KG1 (cell line): Measurements from ENCODE around the gene RNU6-9.

Experiments used
- DNase-seq: peaks from one replicate; lab custom pipeline; 2025; lab: John Stamatoyannopoulos, UW

RNU6-9 gene

DNA sequence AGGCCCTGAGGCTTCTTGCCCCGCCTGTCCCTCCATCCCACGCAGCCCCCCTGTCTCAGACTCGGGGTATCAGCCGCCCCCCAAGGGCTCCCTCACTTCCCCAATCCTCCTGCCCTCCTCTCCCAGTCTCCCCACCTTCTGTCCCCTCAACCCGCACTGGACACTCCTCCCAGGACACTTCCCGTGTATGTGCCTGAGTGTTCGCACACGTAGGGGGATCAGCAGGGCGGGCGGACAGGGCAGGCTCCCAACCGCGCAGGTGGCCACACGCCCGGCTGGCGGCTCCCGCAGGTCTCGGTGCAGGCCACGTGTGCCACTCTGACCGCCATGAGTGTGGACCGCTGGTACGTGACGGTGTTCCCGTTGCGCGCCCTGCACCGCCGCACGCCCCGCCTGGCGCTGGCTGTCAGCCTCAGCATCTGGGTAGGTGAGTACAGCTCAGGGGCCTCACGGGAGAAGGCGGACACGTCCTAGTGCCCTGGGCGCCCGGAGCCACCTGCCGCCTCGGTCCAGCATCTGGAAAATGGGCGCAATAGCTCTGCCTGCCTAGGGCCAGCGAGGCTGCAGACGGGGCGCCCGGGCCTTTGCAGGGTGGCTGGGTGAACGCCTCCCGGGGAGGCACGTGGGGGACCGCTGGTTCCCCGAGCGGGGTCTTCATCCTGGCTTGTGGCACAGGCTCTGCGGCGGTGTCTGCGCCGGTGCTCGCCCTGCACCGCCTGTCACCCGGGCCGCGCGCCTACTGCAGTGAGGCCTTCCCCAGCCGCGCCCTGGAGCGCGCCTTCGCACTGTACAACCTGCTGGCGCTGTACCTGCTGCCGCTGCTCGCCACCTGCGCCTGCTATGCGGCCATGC lies 26.1 kb downstream of the RNU6-9 start:
- DNase-seq: no peak

DNA sequence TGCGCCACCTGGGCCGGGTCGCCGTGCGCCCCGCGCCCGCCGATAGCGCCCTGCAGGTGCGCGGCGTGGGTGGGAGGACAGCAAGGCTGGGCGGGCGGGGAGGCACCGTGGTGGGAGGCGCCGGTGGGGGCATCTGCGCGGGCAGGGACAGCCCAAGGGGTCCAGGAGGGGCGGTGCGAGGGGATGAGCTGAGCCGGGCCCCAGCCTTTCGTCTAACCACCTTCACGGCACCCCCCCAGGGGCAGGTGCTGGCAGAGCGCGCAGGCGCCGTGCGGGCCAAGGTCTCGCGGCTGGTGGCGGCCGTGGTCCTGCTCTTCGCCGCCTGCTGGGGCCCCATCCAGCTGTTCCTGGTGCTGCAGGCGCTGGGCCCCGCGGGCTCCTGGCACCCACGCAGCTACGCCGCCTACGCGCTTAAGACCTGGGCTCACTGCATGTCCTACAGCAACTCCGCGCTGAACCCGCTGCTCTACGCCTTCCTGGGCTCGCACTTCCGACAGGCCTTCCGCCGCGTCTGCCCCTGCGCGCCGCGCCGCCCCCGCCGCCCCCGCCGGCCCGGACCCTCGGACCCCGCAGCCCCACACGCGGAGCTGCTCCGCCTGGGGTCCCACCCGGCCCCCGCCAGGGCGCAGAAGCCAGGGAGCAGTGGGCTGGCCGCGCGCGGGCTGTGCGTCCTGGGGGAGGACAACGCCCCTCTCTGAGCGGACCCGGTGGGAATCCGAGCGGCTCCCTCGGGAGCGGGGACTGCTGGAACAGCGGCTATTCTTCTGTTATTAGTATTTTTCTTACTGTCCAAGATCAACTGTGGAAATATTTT lies 27.0 kb downstream of the RNU6-9 start:
- no peak for DNase-seq

DNA sequence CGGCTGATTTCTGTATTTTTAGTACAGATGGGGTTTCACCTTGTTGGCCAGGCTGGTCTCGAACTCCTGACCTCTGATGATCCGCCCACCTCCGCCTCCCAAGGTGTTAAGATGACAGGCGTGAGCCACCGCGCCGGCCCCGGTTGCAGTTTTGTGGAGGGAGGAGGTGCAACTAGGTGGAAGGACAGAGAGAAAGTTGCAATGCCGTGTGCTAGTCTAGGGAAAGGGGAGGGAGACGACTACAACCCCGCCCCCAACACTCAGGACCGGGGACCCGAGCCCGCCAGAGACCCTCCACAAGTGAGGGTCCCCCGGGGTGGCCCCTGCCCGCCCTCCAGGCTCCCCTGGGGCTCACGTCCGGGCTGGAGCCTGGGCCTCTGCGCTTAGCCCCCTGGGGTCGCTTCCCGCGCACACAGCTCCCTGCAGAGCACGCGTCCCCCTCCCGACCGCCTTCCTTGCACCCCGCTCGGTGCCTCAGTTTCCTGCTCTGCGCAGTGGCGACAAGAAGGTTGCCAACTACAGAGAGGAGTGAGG lies 31.3 kb downstream of the RNU6-9 start:
- DNase-seq: no peak

DNA sequence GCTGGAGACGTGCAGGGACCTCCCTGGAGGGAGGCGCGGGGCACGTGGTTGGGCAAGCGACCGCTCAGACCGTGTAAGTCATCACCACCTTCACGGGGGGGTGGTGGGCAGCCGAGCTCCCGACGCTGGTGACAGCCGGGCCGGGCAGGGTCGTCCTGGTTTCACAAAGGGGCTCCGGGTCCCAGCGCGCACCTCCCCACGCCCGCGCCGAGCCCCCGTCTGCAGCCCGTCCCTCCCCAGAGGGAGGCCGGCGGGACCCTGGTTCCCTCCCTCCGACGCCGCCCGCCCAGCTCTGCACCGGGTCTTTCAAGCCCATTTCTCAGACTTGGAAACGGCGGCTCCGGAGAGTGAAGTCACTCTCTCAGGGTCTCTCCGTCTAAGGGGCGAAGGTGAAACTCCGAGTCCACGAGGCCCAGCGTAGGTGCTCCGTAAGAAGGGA lies 31.8 kb downstream of the RNU6-9 start:
- peak; percentile 94 for DNase-seq

DNA sequence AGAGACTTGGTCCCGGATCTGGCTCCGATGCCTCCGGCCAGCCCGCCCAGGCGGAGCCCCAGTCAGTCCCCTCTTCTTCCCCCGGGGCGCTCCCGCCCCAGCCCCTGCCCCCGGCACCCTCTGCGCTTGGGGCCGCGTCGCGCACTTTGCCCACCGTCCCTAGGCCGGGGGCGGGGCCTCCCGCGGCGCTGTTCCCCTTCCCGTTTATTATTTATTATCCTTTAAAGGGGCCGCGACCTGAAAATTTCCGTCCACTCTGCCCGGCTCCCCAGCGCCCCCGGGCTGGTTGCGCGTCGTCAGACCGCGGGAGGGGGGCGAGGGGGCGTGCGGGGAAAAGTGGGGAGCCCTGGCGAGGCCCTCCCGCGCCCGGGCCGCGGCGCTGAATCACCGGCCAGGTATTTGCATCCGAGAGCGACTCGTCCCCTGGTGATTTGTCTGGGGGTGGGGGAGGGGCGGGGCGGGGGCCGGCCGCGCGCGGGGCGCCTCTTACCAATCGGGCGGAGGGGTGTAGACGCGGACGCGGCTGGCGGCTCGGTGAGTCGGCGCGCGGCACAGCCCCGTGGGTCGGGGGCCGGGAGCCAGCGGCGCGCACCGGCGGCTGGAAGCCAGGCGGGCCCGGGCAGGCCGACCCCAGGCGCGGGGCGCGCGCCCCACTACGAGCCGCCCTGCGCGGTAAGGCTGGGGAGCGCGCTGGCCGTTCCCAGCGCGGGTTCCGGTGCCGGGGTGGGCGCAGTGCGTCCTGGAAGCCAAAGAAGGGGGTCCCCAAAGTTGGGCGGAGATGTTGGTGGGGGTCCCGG lies 32.4 kb downstream of the RNU6-9 start, which contains the start of gene ARID3A:
ARID3A (plus strand) TSS at position 510 of the 797 bp plus-strand sequence. CDS start 3,494 bp downstream, outside the sequence.
- DNase-seq: peak; percentile 94

GRCh38 chr19:926323-926588 lies 33.0 kb downstream of the RNU6-9 start:
- no peak for DNase-seq

DNA sequence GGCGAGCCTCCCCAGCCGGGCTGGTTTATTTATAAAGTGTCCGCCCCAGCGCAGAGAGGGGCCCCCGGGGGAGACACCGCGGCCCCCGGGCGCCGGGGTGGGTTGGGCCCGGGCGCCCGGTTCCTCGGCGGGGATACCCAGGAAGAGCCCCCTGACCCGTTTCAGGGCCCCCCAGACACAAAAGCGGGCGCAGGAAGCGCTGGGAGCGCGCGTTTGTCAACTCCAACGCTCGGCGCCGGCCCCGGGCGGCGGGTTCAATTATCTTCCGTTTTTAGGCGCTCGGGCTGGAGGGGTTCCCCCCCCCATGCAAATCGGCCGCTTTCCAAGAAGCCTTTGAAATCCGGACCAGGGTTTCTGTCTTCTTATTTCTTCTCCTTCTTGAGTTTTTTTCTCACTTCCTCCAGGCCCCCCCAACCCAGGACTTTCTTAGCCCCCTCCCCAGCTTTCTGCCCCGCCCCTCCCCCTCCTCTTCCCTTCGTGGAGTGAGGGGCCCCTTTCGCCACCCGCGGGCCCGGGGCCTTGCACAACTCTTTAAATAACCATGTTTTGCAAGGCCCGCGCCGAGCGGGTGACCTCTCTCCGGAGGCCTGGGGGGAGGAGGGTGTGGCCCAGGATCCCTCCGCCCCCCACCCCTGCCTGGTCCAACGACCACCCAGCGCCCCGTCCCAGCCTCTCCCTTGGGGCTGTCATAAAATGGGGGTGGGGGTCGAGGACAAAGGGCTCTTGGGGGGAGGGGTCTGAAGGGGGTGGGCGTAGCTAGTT lies 33.5 kb downstream of the RNU6-9 start:
- peak; percentile 34 for DNase-seq

DNA sequence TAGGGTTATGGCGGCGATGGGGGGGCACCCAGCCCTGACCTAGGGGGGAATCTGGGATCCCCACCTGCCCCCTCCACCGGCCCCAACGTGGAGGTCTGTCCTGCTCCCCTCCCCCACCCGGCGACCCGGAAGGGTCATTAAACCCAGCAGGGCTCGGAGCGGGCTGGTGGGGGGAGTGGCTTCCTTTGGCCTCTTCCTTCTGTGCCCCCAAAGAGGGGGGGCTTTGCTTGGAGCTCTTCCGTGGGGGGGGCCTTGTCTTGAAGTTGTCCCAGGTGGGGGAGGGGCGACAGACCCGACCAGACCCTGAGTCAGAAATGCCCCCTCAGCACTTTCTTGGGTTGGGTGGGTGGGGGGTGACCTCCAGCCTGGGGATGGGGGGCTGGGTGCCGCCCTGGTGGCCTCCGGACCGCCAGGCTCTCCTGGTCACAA lies 34.1 kb downstream of the RNU6-9 start:
- no peak for DNase-seq

DNA sequence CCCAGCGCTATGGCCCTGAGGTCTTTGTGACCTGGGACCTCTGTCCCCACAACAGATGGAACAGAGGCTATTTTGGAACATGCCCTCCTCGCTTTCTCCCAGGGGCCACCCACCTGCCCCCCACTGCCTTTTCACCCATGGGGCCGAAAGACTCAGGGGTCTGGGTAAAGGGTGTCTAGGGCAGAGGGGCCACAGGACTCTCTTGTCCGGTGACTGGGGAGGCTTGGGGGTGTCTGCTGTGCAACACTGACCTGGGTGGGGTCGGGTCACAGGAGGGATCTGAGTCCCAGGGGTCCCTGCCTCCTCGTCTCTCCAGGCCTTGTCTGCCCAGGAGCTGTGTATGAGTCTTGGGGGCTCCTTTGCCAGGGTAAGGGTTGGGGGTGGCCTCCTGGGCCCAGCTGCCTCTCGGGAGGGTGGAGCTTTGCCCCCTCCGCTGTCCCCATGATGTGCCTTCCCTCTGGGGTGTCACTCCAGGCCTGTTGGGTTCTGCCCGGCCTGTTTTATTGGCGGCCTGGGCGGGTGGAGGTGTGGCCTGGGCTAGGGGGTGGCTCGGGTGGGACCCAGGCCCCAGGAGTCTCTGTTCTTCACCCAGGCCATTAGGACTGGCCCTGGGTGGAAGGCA lies 34.6 kb downstream of the RNU6-9 start:
- no peak for DNase-seq

GRCh38 chr19:928471-929202 lies 35.4 kb downstream of the RNU6-9 start:
- no peak for DNase-seq

DNA sequence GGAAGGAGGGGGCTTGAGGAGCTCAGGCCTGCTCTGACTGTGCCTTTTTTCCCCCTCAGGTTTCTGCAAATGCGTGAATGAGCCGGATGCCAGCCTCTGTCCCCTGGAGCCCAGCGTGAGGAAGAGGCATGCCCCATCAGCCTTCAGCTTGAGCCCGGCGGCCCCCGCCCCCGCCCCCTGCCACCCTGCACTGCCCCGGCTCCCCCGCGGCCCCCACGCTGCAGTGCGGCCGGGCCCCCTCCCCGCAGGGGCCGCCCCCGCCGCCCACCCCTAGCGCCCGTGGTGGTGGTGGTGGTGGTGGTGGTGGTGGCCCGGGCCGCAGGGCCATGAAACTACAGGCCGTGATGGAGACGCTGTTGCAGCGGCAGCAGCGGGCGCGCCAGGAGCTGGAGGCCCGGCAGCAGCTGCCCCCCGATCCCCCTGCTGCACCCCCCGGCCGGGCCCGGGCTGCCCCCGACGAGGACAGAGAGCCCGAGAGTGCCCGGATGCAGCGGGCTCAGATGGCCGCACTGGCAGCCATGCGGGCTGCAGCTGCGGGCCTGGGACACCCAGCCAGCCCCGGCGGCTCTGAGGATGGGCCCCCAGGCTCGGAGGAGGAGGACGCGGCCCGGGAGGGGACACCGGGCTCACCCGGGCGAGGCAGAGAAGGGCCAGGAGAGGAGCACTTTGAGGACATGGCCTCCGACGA lies 36.1 kb downstream of the RNU6-9 start:
- no peak for DNase-seq

DNA sequence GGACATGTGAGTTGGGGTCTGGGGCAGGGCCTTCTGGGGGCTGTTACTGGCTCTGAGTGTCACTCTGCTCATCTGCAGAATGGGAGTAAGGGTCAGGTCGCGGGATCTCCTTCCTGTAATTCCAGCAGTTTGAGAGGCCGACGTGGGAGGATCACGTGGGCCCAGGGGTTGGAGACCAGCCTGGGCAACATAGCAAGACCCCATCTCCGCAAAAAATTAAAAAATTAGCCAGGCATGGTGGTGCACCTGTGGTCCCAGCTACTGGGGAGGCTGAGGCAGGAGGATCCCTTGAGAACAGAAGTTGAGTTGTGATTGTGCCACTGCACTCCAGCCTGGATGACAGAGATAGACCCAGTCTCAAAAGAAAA lies 36.6 kb downstream of the RNU6-9 start:
- DNase-seq: no peak

DNA sequence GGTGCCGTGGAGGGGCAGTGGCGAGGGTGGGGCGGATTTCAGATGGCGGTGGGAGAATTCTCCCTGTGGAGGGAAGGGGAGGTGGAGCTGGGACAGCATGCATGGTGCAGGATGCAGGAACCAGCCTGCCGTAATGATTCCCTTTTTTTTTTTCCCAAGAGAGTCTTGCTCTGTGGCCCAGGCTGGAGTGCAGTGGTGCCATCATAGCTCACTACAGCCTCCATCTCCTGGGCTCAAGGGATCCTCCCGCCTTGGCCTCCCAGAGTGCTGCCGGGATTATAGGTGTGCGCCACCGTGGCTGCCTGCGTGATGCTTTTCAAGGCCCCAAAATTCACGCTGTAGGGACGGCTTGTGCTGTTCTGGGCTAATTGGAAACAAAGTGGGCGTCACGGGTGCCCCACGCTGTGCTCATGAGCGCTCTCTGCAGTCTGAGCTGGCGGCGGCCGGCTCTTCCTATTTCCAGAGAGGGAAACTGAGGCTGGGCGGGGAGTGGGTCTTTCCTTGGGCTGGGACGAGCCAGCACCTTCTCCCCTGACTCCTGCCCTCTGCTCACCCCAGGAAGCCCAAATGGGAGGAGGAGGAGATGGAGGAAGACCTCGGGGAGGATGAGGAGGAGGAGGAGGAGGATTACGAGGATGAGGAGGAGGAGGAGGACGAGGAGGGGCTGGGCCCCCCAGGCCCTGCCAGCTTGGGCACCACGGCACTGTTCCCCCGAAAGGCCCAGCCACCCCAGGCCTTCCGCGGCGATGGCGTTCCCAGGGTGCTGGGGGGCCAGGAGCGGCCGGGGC lies 38.8 kb downstream of the RNU6-9 start:
- no peak for DNase-seq

GRCh38 chr19:932648-933552 lies 39.6 kb downstream of the RNU6-9 start:
- no peak for DNase-seq

- DNase-seq: no peak
Measured at GRCh38 chr19:933553-933882, 40.2 kb downstream of the RNU6-9 start.

DNA sequence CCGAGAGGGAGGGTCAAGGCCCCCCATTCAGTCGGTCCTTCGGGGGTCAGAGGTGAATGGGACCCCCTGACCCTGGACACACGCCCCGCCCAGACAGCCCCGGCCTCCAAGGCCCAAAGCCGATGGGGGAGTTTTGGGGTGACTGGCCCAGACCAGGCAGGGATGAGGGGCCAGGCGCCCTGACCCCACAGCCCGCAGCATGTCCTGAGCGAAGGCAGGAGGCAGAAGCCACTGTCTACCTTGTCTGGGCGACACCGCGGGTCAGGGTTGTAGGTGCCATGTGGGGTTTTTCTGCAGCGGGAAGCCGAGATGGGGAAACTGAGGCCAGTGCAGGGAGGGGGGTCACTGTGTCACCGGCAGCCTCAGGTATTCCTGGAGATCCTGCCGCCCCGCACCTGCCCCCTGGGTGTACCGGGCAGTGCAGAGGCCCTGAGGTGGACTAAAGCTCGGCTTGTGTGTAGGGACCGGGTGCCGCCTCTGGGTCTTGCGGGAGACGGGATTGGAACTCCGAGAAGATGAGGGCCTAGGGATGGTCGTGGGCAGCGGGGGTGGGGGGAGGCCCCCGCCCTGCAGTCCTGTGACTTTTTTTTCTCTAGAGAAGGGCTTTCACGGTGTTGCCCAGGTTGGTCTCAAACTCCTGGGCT lies 41.0 kb downstream of the RNU6-9 start:
- DNase-seq: no peak

DNA sequence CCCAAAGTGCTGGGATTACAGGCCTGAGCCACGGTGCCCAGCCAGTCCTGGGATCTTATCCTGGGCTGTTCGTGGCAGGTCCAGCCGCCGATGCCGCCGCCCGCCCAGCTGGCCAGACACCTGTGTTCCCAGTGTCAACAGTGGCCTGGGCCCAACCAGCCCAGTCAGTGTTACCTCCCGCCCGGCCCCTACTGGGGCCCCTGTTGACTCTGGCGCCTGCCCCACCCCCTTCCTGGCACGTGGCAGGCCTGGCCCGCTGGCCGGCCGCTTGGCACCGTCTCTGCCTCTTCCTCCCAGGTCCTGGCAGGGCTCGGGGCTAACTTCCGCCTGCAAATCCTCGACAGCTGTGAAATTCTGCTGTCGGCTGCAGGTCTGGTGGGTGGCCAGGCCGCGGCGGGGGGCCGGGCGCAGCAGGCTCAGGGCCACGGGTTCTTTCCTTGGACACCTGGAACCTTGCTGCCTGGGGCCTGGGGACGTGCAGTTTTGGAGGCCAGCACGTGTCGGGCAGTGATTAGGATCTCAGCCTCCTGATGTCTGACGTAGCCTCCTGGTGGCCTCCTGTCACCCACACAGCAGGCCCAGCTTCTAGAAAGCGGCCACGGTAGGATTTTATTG lies 41.7 kb downstream of the RNU6-9 start:
- no peak for DNase-seq
